HG03135 (cell line): ENCODE measurements around the gene ITPR3.

Source experiments
- ATAC-seq: cut with Tn5 transposase; IDR thresholded peaks from one replicate; pipeline ENCODE4 v1.9.1; 2021; ENCODE audit warnings: mild to moderate bottlenecking, moderate library complexity; ENCODE audit not compliant: unreplicated experiment

Gene ITPR3

GRCh38 chr6:33620856-33621710 is at the start of gene ITPR3:
Gene ITPR3 (plus strand): TSS chr6:33621322. CDS start chr6:33621603, 281 bp downstream.
- ATAC-seq, result peak; percentile 69

DNA sequence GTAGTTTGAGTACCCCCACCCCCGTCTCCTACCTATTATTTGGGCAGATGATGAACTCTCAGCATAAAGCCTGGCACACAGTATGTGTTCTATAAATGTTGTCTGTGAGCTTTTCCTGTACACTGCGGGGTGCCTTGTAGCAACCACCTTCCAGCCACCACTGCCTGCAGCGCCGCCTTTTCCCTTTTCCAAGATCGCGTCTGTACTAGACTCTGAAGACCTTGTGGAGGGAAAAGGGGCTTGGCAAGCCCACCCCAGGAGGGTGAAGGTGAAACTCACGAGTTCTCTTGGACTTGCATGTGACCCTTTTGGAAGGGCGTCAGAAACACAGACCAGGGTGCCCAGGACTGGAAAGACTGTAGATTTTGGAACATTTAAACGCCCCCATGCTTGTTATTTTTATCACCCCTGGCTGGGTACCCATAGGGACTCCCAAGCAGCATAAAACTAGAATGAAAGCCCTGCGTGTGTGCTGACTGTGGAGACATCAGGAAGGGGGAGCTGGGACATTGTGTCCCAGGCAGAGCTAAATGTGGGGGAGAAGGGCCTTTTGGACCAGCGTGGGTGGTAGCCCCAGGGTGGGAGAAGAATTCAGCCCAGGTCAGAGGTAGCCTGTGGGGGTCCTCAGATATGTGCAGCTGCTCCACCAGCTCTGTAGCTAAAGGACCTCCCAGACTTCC is 49.3 kb upstream of the ITPR3 start:
- no peak for ATAC-seq

GRCh38 chr6:33575211-33575610 is 45.9 kb upstream of the ITPR3 start:
- ATAC-seq, result no peak

- no peak for ATAC-seq
These were observed 44.5 kb upstream of the ITPR3 start for GRCh38 chr6:33576668-33577067.

GRCh38 chr6:33577106-33577535 is 44.0 kb upstream of the ITPR3 start:
- ATAC-seq, result no peak

DNA sequence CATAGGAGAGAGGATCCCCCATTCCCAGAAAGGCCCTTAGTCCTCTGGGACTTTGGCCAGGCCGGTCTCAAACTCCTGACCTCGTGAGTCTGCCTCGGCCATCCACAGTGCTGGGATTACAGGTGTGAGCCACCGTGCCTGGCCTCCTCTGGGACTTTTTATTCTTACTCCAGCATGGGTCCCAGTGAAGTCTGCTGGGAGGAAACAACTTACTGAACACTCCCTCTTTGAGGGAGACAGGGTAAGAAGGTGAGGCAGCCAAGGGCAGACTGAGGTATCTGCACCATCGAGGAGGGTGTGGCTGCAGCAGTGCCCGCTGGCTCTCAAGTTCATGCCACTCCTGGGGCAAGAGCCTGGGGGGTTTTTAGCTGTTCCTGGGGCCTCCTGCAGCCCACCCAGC is 43.4 kb upstream of the ITPR3 start:
- ATAC-seq, result no peak

DNA sequence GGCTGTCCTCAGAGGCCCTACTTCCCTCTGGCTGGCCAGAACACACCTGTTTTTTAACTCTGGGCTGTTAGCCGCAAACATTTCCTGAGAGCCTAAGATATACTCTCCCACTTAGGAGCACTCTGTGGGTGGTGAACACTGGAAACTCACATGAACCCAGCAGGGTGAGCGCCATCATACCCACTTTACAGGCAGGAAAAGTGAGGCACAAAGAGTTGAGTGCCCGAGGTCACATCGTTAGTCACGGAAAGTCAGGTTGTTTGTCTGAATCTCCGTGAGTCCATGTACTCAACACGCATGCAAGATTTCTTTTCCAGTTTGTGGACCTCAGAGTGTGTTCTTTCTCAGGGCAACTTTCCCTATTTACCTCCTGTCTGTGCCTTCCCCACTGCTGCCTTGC is 43.0 kb upstream of the ITPR3 start:
- ATAC-seq, result no peak

- ATAC-seq, result no peak
These were observed 42.5 kb upstream of the ITPR3 start for GRCh38 chr6:33578588-33579011.

DNA sequence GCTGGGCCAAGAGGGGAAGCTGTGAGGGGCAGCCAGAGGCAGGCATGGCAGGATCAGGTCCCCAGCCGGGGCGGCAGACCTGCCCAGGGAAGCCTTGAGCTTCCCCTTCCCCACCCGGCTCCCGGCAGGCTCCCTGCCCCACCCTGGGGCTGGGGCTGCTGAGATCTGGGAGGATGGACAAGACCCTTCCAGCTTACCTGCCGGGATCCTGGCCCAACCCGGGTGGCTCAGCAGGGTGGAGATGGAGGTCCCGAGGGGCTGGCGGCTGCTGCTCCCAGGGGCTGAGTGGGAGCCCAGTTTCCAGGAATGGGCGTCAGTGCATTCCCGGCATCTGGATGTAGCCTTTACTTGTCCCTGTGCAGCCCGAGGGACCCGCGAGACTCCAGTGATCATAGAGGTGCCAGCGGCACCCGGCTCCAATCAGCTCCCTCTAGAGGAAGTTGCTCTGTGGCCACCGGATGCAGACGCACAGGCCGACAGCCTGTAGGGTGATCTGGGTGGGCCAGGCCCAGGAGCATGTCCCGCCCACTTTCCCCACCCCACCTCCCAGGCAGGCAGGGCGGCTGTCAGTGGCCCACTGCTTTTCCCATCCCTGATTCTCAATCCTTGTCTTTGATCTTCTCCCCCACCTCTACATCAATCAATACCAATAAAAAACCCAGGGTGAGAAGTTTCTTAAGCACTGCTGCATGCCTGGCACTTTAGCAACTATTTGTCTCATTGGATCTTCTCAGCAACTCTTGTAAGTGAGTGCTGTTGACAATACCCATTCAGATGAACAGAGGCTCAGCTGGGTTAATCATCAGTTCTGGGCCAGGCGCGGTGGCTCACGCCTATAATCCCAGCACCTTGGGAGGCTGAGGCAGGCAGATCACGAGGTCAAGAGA is 41.1 kb upstream of the ITPR3 start, which contains the start of gene BAK1:
Gene BAK1, minus strand, starts transcription at position 449 of the 887 bp plus-strand sequence. CDS start 2,672 bp downstream, outside the sequence.
- peak; percentile 88 for ATAC-seq

DNA sequence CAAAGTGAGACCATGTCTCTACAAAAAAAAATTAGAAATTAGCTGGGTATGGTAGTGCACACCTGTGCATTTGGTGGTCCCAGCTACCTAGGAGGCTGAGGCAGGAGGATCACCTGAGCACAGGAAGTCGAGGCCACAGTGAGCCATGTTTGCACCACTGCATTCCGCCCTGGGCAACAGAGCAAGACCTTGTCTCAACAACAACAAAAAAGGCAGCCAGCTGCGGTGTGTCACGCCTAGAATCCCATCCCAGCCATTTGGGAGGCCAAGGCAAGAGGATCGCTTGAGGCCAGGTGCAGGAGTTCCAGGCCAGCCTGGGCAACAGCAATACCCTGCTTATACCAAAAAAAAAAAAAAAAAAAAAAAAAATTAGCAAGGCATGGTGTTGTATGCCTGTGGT is 39.9 kb upstream of the ITPR3 start:
- no peak for ATAC-seq

DNA sequence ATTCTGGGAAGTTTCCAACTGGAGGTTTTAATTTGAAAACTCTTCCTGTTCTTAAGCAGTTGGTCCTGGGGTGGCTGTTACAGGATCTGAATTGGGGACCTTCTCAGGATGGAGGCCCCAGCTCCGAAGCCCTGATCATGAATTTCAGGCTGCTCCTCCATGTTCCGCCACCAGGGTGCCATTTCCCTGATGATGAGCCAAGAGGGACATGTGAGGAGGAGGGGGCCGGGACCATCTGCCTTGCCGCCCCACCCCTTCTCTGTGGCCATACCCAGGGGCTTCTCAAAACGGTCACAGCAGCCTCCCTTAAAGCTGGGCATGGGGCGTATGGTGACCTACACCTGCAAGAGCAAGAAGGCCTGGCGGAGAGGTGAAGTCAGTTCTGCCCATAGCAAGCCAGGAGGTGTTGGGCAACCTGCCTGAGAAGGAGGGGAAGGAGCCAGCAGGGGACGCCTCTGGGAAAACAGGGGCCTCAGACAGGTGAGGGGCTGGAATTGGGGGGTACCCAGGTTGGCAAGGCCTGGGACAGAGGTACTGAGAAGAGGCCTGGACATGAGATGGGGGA is 37.4 kb upstream of the ITPR3 start:
- no peak for ATAC-seq

DNA sequence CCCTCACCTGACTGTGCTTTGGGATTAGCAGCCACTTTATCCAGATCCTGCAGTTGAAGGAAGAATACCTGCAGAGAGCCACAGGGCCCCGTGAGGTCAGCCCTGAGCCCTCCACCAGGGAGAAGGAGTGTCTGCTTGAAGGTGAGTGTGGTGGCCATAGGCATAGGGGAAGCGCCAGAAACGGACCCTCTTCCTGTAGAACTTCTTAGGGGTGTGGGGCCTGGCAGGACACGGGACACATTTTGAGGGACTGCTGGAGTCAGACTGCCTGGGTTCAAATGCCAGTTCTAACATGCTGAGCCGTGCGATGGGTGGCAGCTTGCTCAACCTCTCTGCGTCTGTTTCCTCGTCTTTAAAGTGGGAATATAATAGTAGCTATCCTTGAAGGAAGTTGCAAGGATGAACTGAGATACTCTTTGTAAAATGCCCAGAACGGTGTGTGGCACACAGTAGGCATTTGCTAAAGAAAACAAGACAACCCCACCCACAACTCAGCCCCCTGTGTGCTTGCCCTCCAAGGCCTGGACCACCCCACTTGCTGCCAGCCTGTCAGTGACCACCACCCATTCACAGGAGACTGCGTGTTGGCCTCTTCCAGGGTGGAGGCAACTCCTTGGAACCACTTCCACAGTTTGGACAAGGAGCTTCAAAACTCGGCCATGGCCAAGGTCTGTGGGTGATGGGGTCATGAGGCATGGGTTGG is 36.3 kb upstream of the ITPR3 start:
- no peak for ATAC-seq

- peak; percentile 56 for ATAC-seq
These were observed 35.6 kb upstream of the ITPR3 start for GRCh38 chr6:33585403-33586107.

DNA sequence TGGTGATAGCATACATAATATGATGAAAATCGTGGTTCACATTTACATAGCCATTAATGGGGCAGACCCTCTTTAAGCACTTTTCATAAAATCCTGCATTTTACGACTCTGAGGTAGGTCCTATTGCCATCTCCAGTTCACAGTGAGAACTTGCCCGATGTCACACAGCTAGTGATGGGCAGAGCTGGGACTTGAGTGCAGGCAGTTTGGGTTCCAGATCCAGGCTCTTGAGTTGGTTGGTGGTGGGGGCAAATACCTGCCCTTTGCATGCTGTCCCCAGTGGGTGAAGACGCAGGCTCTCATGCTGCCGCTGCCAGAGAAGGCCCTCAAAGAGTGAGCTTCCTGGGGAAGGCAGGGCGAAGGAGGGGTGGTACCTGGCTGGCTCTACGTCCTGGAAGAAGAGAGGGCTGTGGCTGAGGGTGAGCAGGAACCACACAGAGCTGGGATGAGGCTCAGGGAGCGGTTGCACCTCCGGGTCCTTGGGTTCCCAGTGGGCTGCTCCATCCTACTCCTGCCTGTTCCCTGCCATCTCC is 34.9 kb upstream of the ITPR3 start:
- no peak for ATAC-seq

DNA sequence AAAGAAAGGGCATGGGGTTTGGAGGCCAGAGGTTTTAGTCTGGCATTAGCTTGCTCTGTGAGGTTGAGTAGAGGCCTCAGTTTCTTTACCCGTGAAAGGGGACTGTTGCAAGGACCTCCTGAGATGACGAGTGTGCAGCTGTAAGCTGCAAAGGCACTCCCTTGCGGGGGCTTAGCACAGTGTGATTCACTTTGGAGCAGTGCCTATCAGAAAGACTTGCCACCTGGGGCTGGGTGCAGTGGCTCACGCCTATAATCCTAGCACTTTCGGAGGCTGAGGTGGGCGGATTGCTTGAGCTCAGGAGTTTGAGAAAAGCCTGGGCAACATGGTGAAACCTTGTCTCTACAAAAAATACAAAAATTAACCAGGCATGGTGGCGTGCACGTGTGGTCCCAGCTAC is 33.6 kb upstream of the ITPR3 start:
- no peak for ATAC-seq

DNA sequence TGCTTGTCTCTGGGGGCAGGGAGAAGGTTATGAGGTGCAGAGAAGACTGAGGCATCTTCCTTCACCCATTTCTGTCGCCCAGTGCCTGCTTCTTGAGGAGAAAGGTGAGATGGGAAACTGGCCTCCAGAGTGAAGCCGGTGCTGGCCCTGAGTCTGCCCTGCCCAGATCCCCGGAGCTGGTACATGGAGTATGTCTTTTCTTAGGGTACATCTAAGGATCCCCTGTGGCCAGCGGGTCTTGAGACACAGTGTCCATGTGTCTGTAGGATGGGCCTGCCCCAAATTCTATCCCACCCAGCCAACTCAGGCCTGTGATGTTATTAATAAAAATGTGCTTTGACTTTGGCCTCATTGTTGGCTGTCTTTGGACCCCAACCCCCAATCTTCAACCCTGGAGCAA is 32.2 kb upstream of the ITPR3 start:
- no peak for ATAC-seq

DNA sequence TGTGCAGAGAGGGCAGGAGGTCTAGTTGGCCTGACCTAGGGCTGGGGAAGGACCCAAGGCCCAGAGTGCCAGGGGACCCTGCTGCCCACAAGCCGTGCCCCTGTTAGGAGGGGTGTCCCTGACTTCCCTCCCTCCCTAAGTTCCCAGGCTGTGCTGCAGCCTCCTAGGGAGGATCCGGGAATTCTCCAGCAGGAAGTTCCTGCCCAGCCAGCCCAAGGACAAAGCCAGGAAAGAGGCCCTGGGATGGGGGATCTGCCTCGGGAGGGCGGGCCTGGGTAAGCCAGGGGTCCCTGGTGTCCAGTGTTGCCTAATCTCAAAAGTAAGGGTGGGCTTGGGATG is 31.8 kb upstream of the ITPR3 start:
- ATAC-seq, result no peak

DNA sequence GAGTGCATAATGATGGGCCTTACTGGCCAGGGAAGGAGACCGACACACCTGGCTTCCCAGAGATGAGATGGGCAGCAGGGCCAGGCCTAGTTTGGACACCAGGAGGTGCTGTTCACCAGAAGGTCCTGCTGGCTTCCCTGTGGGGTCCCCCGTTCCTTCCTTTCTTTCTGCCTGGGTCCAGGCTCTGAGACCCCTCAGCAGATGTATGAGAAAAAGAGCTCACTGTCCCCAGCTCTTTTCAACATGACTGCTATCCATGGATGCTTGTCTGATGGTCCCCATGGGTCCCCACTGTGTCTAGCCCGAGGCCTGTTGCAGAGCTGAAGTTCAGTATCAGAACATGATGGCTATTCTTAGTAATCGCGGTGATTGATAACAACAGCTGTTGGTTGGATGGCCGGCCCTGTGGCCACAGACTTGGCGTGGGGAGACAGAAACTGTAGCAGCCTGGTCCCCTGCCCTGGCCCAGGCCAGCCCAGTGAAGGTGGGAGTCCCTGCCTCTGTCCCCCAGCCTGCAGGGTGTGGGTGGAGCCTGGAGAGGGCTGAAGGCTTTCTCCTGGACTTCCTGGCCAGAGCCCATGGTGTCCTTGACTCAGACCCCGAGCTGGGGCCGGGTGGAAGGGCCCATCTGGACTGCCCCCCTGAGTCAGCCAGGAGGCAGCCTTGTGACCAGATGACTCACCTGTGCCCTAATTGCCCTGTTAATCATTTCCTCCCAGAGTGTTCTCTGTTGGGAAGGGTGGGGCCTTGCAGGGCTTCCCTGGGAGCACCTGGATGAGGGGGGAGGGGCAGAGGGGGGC is 31.2 kb upstream of the ITPR3 start:
- ATAC-seq, result no peak
